Stomach (tissue), 4 donors: Measurements from ENCODE around the gene KLHL36.

Experiments used
- CTCF ChIP-seq, 7 experiments: fragments of 450-650 bp in 4 of 7; fragments of 200-600 bp in 3 of 7; sonication (generic) in 3 of 7; IDR thresholded peaks; one replicate each; pipeline ENCODE4 v1.5.1; 2016 to 2019; ENCODE audit warnings: antibody characterized with exemption in 7 of 7, control low read depth in 2 of 7, mild to moderate bottlenecking in 1 of 7
- EP300 ChIP-seq: sonication (generic); formaldehyde crosslinking; IDR thresholded peaks from one replicate; pipeline ENCODE4 v1.6.1; 2017; ENCODE audit warnings: antibody characterized with exemption
- POLR2AphosphoS5 ChIP-seq, 3 donors: sonication (generic); formaldehyde crosslinking; IDR thresholded peaks; one replicate each; pipeline ENCODE4 v1.6.1; 2016; ENCODE audit warnings: antibody characterized with exemption in 3 of 3

- TF ChIP-seq CTCF (IDR thresholded peaks at IDR 0.05) (no peak), EP300 (no peak), POLR2AphosphoS5 (IDR thresholded peaks at IDR 0.05) (no peak)
These were observed 50.9 kb downstream of the KLHL36 start for GRCh38 chr16:84699147-84699711.
